Common myeloid progenitor, CD34-positive (primary cell): ENCODE measurements around the gene EPS8L1.

Source experiments
- CTCF ChIA-PET: fragments of 350-600 bp; sonication (Branson Sonifier 250); formaldehyde crosslinking; loops from one replicate; lab custom pipeline; 2021; ENCODE audit warnings: antibody characterized with exemption; lab: Charles Lee
- POLR2A ChIA-PET: fragments of 350-600 bp; sonication (Branson Sonifier 250); formaldehyde crosslinking; loops from one replicate; lab custom pipeline; 2021; ENCODE audit warnings: antibody characterized with exemption; lab: Charles Lee
- DNase-seq, 3 donors: peaks; one replicate each; pipeline versions ENCODE4 v3.0.0 to v3.0.0-alpha.2; 2013
- H3K27ac ChIP-seq, 2 experiments: 1 replicate in 1 of 2; 2 replicates in 1 of 2; pipeline ENCODE4 v1.7.0; 2013; ENCODE audit warnings: inconsistent platforms in 2 of 2, low read length in 2 of 2, mild to moderate bottlenecking in 2 of 2, low read depth in 1 of 2, moderate library complexity in 1 of 2; ENCODE audit not compliant: severe bottlenecking in 2 of 2, insufficient read depth in 1 of 2, poor library complexity in 1 of 2
- H3K27me3 ChIP-seq, 5 experiments: replicated peaks in 2 of 5; 1 replicate in 3 of 5; 2 replicates in 2 of 5; pipeline versions ENCODE4 v1.6.1 to v1.7.0; 2013; ENCODE audit warnings: low read length in 4 of 5, mild to moderate bottlenecking in 2 of 5, moderate library complexity in 2 of 5, inconsistent platforms in 1 of 5; ENCODE audit not compliant: insufficient read depth in 5 of 5, control insufficient read depth in 4 of 5
- H3K36me3 ChIP-seq, 4 experiments: 1 replicate in 2 of 4; 2 replicates in 2 of 4; pipeline versions ENCODE4 v1.6.1 to v1.7.0; 2013; ENCODE audit warnings: low read length in 3 of 4, control low read depth in 1 of 4, mild to moderate bottlenecking in 1 of 4; ENCODE audit not compliant: control insufficient read depth in 4 of 4, insufficient read depth in 4 of 4
- H3K4me1 ChIP-seq, 4 experiments: 1 replicate in 3 of 4; 2 replicates in 1 of 4; pipeline versions ENCODE4 v1.6.1 to v1.7.1; 2013; ENCODE audit warnings: low read length in 3 of 4, mild to moderate bottlenecking in 3 of 4, control low read depth in 1 of 4, inconsistent platforms in 1 of 4, moderate library complexity in 1 of 4; ENCODE audit not compliant: control insufficient read depth in 4 of 4, insufficient read depth in 4 of 4; ENCODE audit errors: control extremely low read depth in 1 of 4
- H3K4me3 ChIP-seq, 7 experiments: 1 replicate in 4 of 7; 2 replicates in 3 of 7; pipeline versions ENCODE4 v1.5.1 to v1.7.0; 2013; ENCODE audit warnings: mild to moderate bottlenecking in 7 of 7, low read length in 6 of 7, moderate library complexity in 6 of 7, inconsistent platforms in 2 of 7, low read depth in 2 of 7, control low read depth in 1 of 7; ENCODE audit not compliant: insufficient read depth in 4 of 7, control insufficient read depth in 1 of 7; ENCODE audit errors: extremely low read depth in 1 of 7
- H3K9me3 ChIP-seq, 5 experiments: 1 replicate in 4 of 5; 2 replicates in 1 of 5; pipeline versions ENCODE4 v1.6.1 to v1.7.1; 2013; ENCODE audit warnings: low read length in 4 of 5, mild to moderate bottlenecking in 2 of 5, inconsistent platforms in 1 of 5, low read depth in 1 of 5, moderate library complexity in 1 of 5; ENCODE audit not compliant: control insufficient read depth in 4 of 5, insufficient read depth in 2 of 5; ENCODE audit errors: control extremely low read depth in 1 of 5
- WGBS: methylation state at CpG from one replicate; pipeline ENCODE4 v1.1.5; 2013; ENCODE audit not compliant: insufficient coverage; 5-methylcytosine and 5-hydroxymethylcytosine counted together

EPS8L1 gene

GRCh38 chr19:55082020-55082851, 6.6 kb downstream of the EPS8L1 start:
- H3K27ac ChIP-seq, result no peak overlapping the region
- 5% methylated on average over 56 of the region's 64 CpGs for WGBS
- POLR2A ChIA-PET, result no interaction called here
- no peaks in the 10 kb centered on the region for H3K36me3 ChIP-seq
- CTCF ChIA-PET, result no interaction called here
- H3K4me1 ChIP-seq, result peaks cover 0 to 37% (median 30%) of the 10 kb centered on the region in 4 experiments
- peaks cover 0 to 3% (median 0%) of the 10 kb centered on the region in 5 experiments for H3K9me3 ChIP-seq
- H3K4me3 ChIP-seq, result peak overlapping the region in 5 of 7 experiments; percentile 34 to 74 (median 52)
- peak; percentile 83 to 92 (median 91) for DNase-seq
- peaks cover 7 to 76% (median 39%) of the 10 kb centered on the region in 5 experiments for H3K27me3 ChIP-seq

- DNase-seq, result no peak
- Histone ChIP-seq H3K4me3 (no peak overlapping the region), H3K4me1 (peaks cover 0 to 43% (median 35%) of the 10 kb centered on the region in 4 experiments), H3K9me3 (peaks cover 0 to 3% (median 0%) of the 10 kb centered on the region in 5 experiments), H3K27me3 (peaks cover 7 to 86% (median 49%) of the 10 kb centered on the region in 5 experiments), H3K27ac (no peak overlapping the region), H3K36me3 (peaks cover 0 to 3% (median 0%) of the 10 kb centered on the region in 4 experiments)
- POLR2A ChIA-PET, result no interaction called here
- WGBS, result 37% methylated on average over 34 of the region's 42 CpGs
- CTCF ChIA-PET, result interaction anchor here (2.2 kb wide), 1 partner anchor 15 kb away, joined by 9 read pairs; no protein-coding TSS in a partner anchor
Measured at GRCh38 chr19:55083004-55083850, 7.6 kb downstream of the EPS8L1 start.

- peaks cover 0 to 3% (median 0%) of the 10 kb centered on the region in 5 experiments for H3K9me3 ChIP-seq
- peaks cover 0 to 46% (median 35%) of the 10 kb centered on the region in 4 experiments for H3K4me1 ChIP-seq
- no peak for DNase-seq
- POLR2A ChIA-PET, result no interaction called here
- peaks cover 0 to 4% (median 0%) of the 10 kb centered on the region in 4 experiments for H3K36me3 ChIP-seq
- H3K27me3 ChIP-seq, result peaks cover 7 to 84% (median 49%) of the 10 kb centered on the region in 5 experiments
- 88% methylated on average over 9 of the region's 10 CpGs for WGBS
- no peak overlapping the region for H3K4me3 ChIP-seq
- CTCF ChIA-PET, result interaction anchor here (0.9 to 2.2 kb wide), 3 partner anchors 10 to 203 kb away, joined by 3 to 9 read pairs (median 3); no protein-coding TSS in a partner anchor
- no peak overlapping the region for H3K27ac ChIP-seq
Measured at GRCh38 chr19:55084416-55084815, 8.7 kb downstream of the EPS8L1 start.

- H3K9me3 ChIP-seq, result peaks cover 0 to 3% (median 0%) of the 10 kb centered on the region in 5 experiments
- ChIA-PET POLR2A (interaction anchor here (1.0 kb wide), 1 partner anchor 31 kb away, joined by 4 read pairs; the partner anchor contains the start of gene PPP1R12C), CTCF (interaction anchor here (0.7 to 2.2 kb wide), 5 partner anchors 12 to 205 kb away, joined by 3 to 9 read pairs (median 3); no protein-coding TSS in a partner anchor)
- peaks cover 0 to 10% (median 5%) of the 10 kb centered on the region in 4 experiments for H3K36me3 ChIP-seq
- peaks cover 0 to 31% (median 20%) of the 10 kb centered on the region in 4 experiments for H3K4me1 ChIP-seq
- no peak overlapping the region for H3K27ac ChIP-seq
- 38% methylated on average over 21 of the region's 35 CpGs for WGBS
- H3K4me3 ChIP-seq, result peak overlapping the region in 1 of 7 experiments; percentile 70
- no peak for DNase-seq
- H3K27me3 ChIP-seq, result peaks cover 7 to 71% (median 46%) of the 10 kb centered on the region in 5 experiments
Measured at GRCh38 chr19:55085923-55086715, 10.4 kb downstream of the EPS8L1 start.

- peaks cover 0 to 17% (median 8%) of the 10 kb centered on the region in 4 experiments for H3K36me3 ChIP-seq
- peaks cover 7 to 66% (median 46%) of the 10 kb centered on the region in 5 experiments for H3K27me3 ChIP-seq
- ChIA-PET CTCF (interaction anchor here (0.7 to 2.6 kb wide), 4 partner anchors 46 to 206 kb away, joined by 3 to 12 read pairs (median 4); no protein-coding TSS in a partner anchor), POLR2A (interaction anchor here (1.0 kb wide), 1 partner anchor 30 kb away, joined by 4 read pairs; the partner anchor contains the start of gene PPP1R12C)
- H3K4me3 ChIP-seq, result peak overlapping the region in 5 of 7 experiments; percentile 46 to 70 (median 60)
- WGBS, result 1% methylated on average over 69 of the region's 74 CpGs
- H3K27ac ChIP-seq, result no peak overlapping the region
- peaks cover 0 to 3% (median 0%) of the 10 kb centered on the region in 5 experiments for H3K9me3 ChIP-seq
- DNase-seq, result peak in 2 of 3 donors; percentile 51 to 54
- peaks cover 0 to 25% (median 13%) of the 10 kb centered on the region in 4 experiments for H3K4me1 ChIP-seq
Measured at GRCh38 chr19:55086730-55087541, 11.3 kb downstream of the EPS8L1 start.
